CD4-positive, alpha-beta T cell treated with Interleukin-17A for 1 hour (primary cell): ENCODE measurements around the gene ABCC6.
"Not testable (repeated sequence)": the region's sequence is repeated elsewhere in the genome, so short reads cannot be mapped to it uniquely, and the experiment has no call there.

Experiments used
- DNase-seq: peaks from one replicate; pipeline ENCODE4 v3.0.0-alpha.2; 2020

Gene ABCC6

DNA sequence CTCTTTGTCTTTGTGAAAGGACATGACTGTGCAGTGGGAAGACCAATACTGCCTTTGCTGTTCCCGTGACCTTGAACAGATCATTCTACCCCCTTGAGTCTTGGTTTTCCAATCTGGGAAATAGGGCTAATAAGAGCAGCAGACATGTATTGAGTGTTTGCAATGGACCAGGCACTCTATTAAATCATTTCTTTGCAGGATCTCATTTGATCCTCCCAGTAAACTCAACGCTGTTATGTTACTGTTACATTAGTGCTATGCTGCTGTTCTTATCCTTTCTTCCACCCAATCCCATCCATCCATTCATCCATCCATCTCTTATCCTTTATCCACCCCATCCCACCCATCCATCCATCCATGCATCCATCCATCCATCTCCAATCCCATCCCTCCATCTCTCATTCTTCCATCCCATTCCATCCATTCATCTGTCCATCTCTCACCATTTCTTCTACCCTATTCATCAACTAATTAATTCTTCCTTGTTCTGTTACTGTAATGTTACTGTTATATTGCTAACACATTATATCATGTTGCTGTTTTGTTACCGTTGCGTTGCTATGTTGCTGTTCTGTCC is 65.1 kb downstream of the ABCC6 start:
- no peak for DNase-seq

DNA sequence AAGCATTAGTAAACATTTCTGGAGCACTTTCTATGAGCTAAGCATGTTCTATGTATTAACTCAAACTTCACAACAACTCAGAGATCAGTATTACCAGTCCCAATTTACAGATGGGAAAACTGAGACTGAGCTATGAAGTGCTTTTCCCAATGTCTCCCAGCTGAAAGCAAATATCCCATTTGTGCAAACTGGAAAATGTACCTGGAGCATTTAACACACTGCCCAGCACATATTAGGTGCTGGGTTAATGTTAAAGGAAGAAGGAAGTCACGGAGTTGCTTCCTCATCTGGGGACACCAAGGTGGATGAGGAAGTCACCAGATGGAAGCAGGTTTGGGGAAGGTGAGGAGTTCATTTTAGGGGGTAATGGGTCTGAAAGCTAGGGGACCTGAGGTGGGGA is 66.1 kb downstream of the ABCC6 start:
- no peak for DNase-seq

DNA sequence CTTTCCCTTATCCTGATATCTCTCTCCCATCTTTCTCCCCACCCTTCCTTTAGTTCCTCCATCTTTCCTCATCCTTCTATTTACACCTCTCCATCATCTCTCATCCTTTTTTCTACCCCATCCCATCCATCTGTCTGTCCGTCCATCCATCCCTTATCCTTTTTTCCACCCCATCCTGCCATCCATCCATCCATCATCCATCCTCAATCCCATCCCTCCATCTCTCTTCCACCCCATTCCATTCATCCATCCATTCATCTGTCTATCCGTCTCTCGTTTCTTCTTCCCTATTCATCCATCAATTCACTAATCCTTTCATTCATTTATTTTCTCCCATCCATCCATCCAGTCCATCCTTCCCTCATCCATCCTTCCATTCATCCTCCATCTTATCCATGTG is 68.1 kb downstream of the ABCC6 start:
- DNase-seq = no peak

DNA sequence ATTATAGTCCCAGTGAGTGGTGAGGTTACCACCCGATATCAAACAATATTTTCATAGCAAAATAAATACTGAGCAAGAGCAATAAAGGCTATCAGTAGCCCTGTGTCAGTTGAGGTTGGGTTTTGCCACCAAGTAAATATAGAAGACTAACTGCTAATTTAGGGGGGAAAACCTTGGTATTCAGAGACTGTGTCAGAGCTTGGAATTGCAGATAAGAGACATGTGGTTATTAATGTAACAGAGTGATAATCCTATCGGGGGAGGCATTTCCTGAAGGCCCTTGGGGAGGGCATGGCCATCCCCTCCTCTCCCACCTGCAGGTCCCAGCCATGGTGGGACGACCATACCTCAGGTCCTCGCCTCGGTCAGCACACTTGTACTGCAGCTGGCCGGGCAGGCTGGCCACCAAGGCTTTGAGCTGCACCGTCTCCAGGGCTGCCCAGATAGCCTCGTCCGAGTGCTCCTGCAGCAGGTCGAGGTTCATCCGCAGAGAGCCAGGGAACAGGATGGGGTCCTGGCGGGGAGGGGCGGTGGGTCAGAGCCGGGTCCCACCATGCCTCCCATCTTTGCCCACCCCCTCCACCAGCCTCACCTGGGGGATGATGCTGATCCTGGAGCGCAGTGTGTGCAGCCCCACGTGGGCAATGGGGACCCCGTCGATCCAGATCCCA is 68.9 kb downstream of the ABCC6 start:
- DNase-seq = no peak

DNA sequence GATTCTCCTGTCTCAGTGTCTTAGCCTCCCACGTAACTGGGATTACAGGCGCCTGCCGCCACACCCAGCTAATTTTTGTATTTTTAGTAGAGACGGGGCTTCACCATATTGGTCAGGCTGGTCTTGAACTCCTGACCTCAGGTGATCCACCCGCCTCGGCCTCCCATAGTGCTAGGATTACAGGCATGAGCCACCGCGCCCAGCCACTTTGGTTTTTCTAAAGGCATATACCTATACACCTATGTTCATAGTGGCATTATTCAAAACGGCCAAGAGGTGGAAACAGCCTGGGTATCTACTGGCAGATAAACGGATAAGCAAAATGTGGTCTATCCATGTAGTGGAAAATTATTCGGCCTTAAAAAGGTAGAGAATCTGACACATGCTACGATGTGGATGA is 70.3 kb downstream of the ABCC6 start:
- not testable (repeated sequence) for DNase-seq

DNA sequence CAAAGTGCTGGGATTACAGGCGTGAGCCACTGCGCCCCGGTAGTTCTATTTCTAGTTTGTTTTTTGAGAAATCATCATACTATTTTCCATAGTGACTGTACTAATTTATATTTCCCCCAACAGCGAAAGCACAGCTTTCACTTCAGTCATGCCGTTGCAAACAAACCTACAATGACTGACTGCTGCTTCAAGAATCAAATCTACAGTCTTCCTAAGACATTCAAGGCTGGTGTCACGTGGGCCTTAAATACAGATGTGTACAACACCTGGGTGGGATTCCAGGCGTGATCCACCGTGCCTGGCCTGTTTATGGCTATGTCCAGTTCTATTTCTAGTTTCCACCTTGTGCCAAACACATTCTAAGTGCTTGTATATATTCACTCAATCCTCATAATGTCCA is 72.0 kb downstream of the ABCC6 start:
- DNase-seq = no peak

DNA sequence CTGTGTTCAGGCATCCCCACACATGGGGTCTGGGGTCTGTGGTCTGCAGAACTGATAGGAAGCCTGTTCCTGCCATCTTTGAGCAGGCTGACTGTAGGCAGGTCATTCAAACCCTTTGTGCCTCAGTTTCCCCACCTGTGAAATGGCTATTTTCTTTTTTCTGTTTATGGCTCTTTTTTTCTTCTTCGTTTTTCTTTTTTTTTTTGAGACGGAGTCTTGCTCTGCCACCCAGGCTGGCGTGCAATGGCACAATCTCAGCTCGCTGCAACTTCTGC is 72.5 kb downstream of the ABCC6 start:
- DNase-seq = no peak

DNA sequence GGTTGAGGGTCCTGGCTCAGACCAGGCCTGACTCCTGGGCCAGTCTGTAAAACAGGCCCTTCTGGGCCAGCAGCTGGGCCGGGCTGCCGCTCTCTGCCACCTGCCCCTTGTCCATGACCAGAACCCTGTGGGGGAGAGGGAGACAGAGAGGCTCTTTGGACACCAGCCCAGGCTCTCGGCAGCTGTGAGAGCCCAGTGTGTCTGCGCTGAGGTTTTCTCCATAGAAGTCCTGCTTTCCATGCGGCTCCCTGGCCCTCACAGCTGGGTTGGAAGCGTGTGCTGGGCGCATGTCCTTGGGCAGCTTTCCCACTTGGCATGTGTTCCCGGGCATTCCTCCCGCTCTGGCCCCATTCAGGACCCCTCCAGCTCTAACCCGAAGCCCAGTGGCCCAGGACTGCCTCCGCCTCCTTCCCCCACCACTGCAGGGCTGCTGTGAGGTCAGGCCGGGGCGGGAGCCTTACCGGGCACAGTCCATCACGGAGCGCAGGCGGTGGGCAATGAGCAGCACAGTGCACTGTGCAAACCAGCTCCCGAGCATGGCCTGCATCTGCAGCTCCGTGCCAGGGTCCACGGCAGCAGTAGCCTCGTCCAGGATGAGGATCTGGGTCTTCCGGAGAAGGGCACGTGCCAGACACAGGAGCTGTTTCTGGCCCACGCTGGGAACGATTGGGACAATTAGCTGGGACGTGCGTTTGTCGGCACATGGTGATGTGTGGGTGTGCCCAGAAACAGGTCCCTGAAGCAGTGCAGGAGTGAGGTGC is 73.0 kb downstream of the ABCC6 start:
- no peak for DNase-seq

DNA sequence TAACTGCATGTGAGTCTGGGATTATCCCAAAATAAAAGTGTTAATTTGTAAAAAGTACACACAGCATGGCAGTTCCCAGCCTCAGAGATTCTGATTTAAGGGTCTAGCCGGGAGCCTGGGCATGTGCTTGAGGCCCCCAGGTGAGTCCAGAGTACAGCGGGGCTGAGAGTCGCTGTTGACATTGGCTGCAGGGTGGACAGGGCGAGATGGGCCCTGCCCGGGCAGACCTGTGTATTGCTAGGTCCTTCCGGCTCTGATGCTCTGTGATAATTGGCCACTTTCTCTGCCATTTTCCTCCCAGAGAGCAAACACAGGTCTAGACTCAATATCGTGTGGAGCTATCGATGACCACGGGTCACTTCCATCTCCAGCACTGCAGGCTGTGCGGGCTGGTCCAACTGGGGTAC is 73.6 kb downstream of the ABCC6 start:
- no peak for DNase-seq

DNA sequence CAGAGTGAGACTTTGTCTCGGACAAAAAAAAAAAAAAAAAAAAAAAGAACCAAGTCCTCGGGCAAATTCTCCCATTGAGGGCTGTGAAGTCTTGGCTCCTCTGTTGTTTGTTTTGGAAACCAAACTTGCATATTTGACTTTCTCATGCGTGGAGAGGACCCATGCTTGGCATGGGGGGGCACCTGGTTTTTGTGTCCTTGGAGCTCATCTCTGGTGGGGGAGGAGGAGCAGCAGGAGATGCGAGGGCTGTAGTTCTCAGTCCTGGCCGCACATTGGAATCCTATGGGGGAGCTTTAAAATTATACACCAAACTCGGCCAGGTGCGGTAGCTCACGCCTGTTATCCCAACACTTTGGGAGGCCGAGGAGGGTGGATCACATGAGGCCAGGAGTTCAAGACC is 74.5 kb downstream of the ABCC6 start:
- DNase-seq = no peak

DNA sequence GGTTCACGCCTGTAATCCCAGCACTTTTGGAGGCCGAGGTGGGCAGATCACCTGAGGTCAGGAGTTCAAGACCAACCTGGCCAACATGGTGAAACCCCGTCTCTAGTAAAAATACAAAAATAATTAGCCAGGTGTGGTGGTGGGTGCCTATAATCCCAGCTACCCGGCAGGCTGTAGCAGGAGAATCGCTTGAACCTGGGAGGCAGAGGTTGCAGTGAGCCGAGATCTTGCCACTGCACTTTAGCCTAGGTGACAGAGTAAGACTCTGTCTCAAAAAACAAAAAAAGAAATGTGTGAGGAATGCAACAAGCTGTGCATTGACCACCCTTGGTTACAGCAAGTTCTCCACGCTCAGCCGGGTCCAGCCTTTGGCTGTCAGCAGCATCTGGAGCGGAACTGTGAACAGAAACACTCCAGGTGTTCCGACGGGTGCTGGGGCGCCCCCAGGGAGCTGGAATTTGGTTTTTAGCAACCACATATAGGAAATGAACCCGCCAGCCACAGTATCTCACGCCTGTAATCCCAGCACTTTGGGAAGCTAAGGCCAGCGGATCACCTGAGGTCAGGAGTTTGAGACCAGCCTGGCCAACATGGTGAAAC is 75.2 kb downstream of the ABCC6 start:
- DNase-seq = not testable (repeated sequence)

DNA sequence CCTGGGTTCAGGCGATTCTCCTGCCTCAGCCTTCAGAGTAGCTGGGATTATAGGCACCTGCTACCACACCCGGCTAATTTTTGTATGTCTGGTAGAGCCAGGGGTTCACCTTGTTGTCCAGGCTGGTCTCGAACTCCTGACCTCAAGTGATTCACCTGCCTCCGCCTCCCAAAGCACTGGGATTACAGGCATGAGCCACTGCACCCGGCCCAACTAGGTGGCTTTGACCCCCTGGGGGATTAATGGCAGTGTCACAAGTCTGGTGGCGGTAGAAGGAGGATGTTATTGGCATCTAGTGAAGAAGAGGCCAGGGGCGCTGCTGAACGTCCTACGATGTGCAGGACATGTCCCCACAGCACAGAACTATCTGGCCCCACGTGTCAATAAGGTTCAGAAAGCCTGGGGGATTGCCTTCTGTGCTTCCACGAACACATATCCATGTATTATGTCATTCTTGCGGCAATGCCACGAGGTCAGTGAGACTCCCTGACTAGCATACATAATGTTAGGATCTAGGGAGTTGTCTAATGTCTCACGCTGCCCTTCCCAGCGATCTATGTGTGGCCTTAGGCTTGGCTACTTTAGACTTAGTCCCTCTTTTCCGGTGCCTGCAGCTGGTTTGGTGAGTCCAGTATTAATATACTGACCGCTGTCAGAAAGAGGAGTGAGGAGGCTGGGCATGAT is 75.8 kb downstream of the ABCC6 start:
- no peak for DNase-seq

DNA sequence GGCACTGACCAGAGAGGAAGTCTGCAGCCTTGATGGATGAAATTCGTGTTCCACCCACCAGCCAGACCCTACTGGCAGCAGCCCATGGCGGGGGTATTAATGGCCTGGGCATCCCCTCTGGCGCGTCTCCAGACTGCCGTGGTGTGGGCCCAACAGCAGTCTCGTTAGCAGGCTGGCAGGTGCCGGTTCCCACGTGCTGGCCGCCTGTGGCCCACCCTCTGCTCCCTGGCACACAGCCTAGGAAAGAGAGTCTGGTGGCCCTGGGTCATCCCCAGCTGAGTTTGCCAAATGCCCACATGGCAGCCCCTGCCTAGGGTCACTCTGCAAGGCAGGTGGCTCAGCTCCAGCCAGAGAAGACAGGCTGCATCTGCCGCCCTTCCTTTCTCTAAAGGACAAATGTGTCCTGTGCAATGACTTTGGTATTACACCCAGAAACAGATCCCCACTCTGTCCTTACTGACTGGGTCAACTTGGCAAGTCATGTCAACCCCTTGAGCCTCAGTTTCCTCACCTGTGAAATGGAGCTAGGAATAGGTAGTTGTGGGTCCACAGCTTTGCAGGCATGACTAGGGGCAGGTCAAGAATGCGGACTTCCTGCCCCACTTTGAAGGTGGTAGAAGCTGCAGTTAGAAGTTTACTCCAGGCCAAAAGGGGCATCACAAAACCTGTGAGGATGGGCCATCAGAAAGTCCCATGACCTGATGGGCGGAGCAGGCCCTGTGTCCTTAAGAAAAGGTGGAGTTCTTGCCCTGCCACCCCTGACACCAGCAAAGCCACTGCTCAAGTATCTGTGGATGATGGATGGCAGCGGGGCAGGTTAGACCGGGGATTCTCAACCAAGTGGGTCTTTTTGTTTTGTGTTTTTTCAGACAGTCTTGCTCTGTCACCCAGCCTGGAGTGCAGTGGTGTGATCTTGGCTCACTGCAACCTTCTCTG is 76.6 kb downstream of the ABCC6 start:
- no peak for DNase-seq

DNA sequence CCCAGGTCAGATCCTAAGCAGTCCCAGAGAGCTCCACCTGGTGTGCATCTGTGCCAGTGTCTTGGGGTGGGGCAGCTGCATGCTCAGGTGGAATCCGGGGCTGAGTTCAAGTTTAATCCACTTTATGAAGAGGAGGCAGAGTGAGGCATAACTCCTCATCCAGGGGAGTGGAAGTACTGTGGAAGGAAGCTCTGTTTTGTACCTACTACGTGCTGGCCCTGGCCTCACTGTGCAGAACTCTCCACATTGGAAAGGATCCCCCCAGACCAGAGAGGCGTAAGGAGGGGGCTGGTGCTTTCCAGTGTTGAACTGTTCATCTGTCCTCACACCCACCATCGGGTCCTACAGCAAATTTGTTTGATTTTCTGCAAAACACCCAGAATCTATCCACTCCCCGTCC is 78.0 kb downstream of the ABCC6 start:
- no peak for DNase-seq

DNA sequence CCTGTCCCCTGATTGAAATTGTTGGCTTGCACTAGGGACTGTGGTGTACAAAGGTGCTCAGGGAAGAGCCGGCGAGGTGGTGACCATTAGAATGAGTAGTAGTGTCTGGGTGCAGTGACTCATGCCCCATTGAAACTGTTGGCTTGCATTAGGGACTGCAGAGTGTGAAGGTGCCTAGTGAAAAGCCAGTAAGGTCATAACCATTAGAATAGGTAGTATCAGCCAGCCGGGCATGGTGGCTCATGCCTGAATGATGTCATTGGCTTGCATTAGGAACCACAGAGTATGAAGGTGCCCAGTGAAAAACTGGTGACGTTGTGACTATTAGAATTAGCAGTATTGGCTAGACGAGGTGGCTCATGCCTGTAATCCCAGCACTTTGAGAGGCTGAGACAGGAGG is 78.9 kb downstream of the ABCC6 start:
- no peak for DNase-seq

DNA sequence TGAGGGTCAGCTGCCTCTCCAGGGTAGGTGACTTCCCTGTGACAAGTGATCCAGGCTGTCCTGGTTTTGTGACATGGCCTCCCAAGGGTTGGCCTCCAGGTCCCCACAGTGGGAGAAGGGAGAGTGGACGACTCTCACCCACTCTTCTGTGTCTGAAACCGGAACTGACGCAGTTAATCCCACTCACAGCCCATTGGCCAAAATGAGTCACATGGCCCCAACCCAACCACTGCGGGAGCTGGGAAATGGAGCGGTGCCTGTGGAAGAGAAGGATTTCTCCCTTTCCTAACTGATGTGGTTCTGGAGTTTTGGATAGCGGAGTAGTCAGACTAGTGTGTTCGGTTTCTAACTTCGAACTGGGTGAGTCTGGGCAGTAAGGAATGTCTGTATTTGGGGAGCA is 79.4 kb downstream of the ABCC6 start:
- DNase-seq = no peak

DNA sequence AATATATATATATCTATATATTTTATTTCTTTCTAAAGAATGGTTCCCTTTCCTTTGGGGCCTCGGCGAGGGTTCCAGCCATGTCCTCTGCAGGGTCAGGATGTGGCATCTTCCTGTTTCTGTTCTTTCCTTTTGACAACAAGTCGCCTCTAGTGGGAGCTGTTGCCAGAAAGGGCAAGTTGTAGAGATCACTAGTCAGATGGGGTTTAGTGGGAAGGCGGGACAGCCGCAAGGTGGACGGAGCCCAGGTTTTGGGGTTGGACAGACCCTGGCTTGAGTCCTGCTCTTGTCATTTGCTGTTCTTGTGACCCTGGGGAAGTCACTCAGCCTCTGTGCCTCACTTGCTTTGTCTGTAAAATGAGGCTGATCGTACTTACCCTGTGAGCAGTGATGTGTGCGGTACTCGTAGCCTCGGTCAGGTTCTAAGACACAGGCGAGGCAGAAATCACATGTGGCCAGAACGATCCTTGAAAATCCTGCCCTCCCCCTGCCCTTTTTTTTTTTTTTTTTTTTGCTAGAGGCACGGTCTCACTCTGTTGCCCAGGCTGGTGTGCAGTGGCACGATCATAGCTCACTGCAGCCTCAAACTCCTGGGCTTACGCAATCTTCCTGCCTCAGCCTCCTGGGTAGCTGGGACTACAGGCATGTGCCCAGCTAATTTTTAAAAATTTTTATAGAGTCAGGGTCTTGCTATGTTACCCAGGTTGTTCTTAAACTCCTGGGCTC is 80.1 kb downstream of the ABCC6 start:
- peak; percentile 8 for DNase-seq

DNA sequence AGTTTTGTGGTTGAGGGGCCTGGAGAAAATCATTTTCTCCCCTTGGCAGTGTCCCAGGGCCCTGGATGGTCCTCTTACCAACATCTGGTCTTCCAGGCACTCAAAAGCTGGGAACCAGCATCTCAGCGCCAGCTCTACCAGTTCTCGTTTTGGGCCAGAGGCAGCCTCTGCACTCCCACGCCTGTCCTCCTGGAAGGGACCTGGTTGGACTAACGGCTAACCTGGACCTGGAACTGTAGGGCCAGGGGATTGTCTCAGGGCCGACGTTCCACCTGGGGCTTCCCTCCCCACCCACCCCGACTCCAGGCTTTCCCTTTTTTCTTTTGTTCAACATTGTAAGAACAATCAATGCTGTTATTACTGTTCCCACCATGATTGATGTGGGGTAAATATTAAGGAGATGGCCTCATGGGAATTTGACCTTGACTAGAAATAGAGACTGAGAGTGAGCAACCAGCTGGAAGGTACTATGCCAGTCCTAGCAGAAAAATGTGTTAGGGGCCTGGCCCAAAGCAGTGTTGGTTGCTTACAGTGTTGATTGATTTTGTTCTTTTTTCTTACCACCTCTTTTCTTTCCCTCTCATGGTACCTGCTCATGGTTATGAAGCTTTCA is 81.4 kb downstream of the ABCC6 start:
- no peak for DNase-seq

DNA sequence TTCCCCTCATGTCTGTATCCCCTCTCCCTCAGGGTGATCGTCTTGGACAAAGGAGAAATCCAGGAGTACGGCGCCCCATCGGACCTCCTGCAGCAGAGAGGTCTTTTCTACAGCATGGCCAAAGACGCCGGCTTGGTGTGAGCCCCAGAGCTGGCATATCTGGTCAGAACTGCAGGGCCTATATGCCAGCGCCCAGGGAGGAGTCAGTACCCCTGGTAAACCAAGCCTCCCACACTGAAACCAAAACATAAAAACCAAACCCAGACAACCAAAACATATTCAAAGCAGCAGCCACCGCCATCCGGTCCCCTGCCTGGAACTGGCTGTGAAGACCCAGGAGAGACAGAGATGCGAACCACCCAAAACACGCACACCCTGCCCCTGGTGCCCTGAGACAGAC is 82.2 kb downstream of the ABCC6 start:
- no peak for DNase-seq

DNA sequence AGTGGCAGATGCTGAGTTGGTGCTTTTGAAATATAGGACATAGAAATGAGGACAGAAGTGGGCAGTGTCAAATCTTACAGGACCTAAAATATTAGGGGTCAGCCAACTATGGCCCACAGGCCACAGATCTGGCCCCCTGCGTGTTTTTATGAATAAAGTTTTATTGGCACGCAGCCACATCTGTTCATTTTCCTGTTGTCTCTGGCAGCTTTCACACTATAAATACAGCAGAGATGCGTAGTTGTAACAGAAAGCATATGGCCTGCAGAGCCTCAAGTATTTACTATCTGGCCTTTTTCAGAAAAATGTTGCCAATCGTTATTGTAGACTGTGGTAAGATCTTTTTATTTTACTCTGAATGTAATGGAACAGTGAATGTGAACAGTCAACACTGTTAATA is 82.8 kb downstream of the ABCC6 start:
- DNase-seq = no peak

DNA sequence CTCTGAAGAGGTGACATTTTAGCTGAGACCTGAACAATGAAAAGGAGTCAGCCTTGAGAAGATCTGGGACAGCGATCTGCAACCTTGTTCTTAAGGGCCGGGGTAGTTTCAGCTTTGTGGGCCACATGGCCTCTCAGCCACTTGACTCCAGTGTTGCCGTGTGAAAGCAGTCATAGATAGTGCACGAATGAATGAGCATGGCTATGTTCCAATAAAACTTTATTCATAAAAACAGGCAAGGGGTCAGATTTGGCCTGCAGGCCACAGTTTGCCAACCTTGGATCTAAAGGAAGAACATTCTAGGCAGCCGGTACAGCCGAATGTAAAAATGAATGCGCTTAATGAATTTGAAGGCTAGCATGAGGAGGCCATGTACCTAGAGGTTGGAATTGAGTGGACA is 83.5 kb downstream of the ABCC6 start:
- no peak for DNase-seq
